Ovary (tissue), 10 donors: ENCODE results near the gene SOCS7. TPM values are rescaled to one million over a fixed set of nuclear protein-coding genes. Genes with fewer than 3 reads are reported as not detected.

ENCODE experiments used
- DNase-seq, 5 donors: peaks; one replicate each; pipeline ENCODE4 v3.0.0-alpha.2; 2019 to 2020
- H3K27ac ChIP-seq, 2 donors: fragments of 200-600 bp; one replicate each; pipeline versions ENCODE4 v1.5.1 to v1.8.0; 2019 to 2022
- H3K27me3 ChIP-seq: fragments of 200-600 bp; one replicate; pipeline ENCODE4 v1.8.0; 2022
- H3K36me3 ChIP-seq: fragments of 200-600 bp; sonication (generic); one replicate; pipeline ENCODE4 v1.5.1; 2019
- H3K4me1 ChIP-seq: one replicate; pipeline ENCODE4 v1.8.1; 2013; ENCODE audit warnings: mild to moderate bottlenecking, moderate library complexity; ENCODE audit not compliant: insufficient read depth
- H3K4me3 ChIP-seq: fragments of 200-600 bp; sonication (generic); one replicate; pipeline ENCODE4 v1.5.1; 2017
- H3K9me3 ChIP-seq, 2 donors: fragments of 200-600 bp in 1 of 2; sonication (generic) in 1 of 2; one replicate each; pipeline versions ENCODE4 v1.5.1 to v1.8.1; 2013 to 2019; ENCODE audit warnings: mild to moderate bottlenecking in 1 of 2, moderate library complexity in 1 of 2
- EP300 ChIP-seq: sonication (generic); formaldehyde crosslinking; IDR thresholded peaks from one replicate; pipeline ENCODE4 v1.6.1; 2017; ENCODE audit warnings: antibody characterized with exemption
- POLR2A ChIP-seq: fragments of 450-650 bp; IDR thresholded peaks from one replicate; pipeline ENCODE4 v1.6.1; 2017; ENCODE audit warnings: antibody characterized with exemption, mild to moderate bottlenecking, moderate library complexity
- WGBS, 3 donors: extraction: QIAGEN DNeasy Blood & Tissue Kit in 1 of 3; methylation state at CpG; one replicate each; pipeline versions ENCODE4 v1.1.5 to v1.1.7; 2013 to 2017; 5-methylcytosine and 5-hydroxymethylcytosine counted together
- intact Hi-C, 4 donors: fragments of 100-400 bp; cut with DNase I; formaldehyde crosslinking; loops; one replicate each; pipeline versions ENCODE4 v1.11.0 to v1.15.1; 2022 to 2023
- long read RNA-seq, 3 donors: library from polyadenylated mRNA in 2 of 3; unstranded in 2 of 3; transcript quantifications; one replicate each; pipeline ENCODE4 v2.0.0 and lab custom pipeline, GENCODE V29; 2021 to 2026
- polyA plus RNA-seq, 2 donors: library from polyadenylated mRNA; stranded (reverse); fragments of 200-250 nt in 1 of 2; fragments of 350-450 nt in 1 of 2; fragmentation: Illumina TruSeq in 1 of 2; extraction: RNeasy Lipid Tissue Mini Kit (QIAGEN cat#74804) in 1 of 2; gene quantifications; one replicate each; pipeline ENCODE4 v1.2.3, GENCODE V29; 2013 to 2014
- total RNA-seq, 7 donors: library from RNA; depleted of rRNA in 2 of 7; stranded (reverse); fragments of >200 nt in 2 of 7; fragmentation: NEBNext Ultra II Directional in 3 of 7; extraction: Animal tissue kit (Norgen Biotek cat#: 25700) in 3 of 7; gene quantifications; one replicate each; pipeline versions ENCODE4 v1.1.0 to v1.2.4, GENCODE V29; 2016 to 2023
- TF ChIP-seq, protein P1 (sequence below), 3 donors: fragments of 450-650 bp in 2 of 3; fragments of 200-600 bp in 1 of 3; IDR thresholded peaks; one replicate each; pipeline versions ENCODE4 v1.5.1 to v1.8.0; 2016 to 2022; ENCODE audit warnings: antibody characterized with exemption in 3 of 3, mild to moderate bottlenecking in 1 of 3
- donor health status: DM: no; HTN: no; CAD: no; lungs with moderate emphysema.
- donor health status: DM: no; HTN: no; CAD: no.
- donor health status: Bipolar disorder and iron deficiency.
- donor health status: DM: yes; HTN: yes; CAD: no.
- donor health status: DM: no; HTN: no; CAD: no.
- donor health status: DM: yes; HTN: yes; CAD: no.

Gene SOCS7
- total RNA-seq (10 to 100 TPM; 12.8 to 23.8 (median 21.1) TPM), polyA plus RNA-seq (10 to 100 TPM in 1 of 2 donors, 1 to 10 TPM in 1; 8.9 to 11.2 TPM)
- long read RNA-seq, donor 1, partial matches to known transcripts = 0 of 5 reads
- long read RNA-seq, donor 1, other reads (novel, unspliced or antisense) = 5 of 5 reads
- long read RNA-seq, donor 2, full-length matches to known transcripts = 2 of 2 reads
- long read RNA-seq, donor 2, partial matches to known transcripts = 0 of 2 reads
- long read RNA-seq, donor 2, other reads (novel, unspliced or antisense) = 0 of 2 reads
- long read RNA-seq, donor 3, partial matches to known transcripts = 8 of 13 reads
- long read RNA-seq, donor 3, other reads (novel, unspliced or antisense) = 3 of 13 reads

- H3K27me3 ChIP-seq = no peaks in the 10 kb centered on the region
- no peaks in the 10 kb centered on the region for H3K36me3 ChIP-seq
- peak; percentile 95 to 97 (median 97) for DNase-seq
- peak; percentile 79 for TF ChIP-seq POLR2A
- no peak for TF ChIP-seq EP300
- H3K27ac ChIP-seq = peak within 1 kb of the TSS; percentile 40 to 75
- peaks cover 11% of the 10 kb centered on the region for H3K4me1 ChIP-seq
- 1 to 2% (median 2%) methylated on average over 21 to 77 of the region's 84 CpGs for WGBS, 3 donors
- intact Hi-C loops = loop anchor here in 3 of 4 donors (2.0 to 10.0 kb wide), 3 partner anchors 63 to 403 kb away; partner anchors contain the start of gene PSMB3 (in 1 of the 3)
- H3K4me3 ChIP-seq = peak within 1 kb of the TSS; percentile 64
- no peaks in the 10 kb centered on the region for H3K9me3 ChIP-seq
Observed at GRCh38 chr17:38351412-38352222, at the start of gene SOCS7. Gene SOCS7, plus strand, starts transcription at chr17:38351844. Its CDS starts 209 bp downstream, at chr17:38352053.

GRCh38 chr17:38315497-38315896, 36.1 kb upstream of the SOCS7 start:
- intact Hi-C loops = no loop called here
- whole genome bisulfite sequencing, 3 donors = 65 to 68% (median 68%) methylated on average over 3 of the region's 3 CpGs
- Histone ChIP-seq H3K4me1 (no peaks in the 10 kb centered on the region), H3K36me3 (no peaks in the 10 kb centered on the region), H3K27me3 (no peaks in the 10 kb centered on the region), H3K4me3 (no peak overlapping the region), H3K9me3 (no peaks in the 10 kb centered on the region), H3K27ac (no peak overlapping the region)
- TF ChIP-seq, protein P1, sequence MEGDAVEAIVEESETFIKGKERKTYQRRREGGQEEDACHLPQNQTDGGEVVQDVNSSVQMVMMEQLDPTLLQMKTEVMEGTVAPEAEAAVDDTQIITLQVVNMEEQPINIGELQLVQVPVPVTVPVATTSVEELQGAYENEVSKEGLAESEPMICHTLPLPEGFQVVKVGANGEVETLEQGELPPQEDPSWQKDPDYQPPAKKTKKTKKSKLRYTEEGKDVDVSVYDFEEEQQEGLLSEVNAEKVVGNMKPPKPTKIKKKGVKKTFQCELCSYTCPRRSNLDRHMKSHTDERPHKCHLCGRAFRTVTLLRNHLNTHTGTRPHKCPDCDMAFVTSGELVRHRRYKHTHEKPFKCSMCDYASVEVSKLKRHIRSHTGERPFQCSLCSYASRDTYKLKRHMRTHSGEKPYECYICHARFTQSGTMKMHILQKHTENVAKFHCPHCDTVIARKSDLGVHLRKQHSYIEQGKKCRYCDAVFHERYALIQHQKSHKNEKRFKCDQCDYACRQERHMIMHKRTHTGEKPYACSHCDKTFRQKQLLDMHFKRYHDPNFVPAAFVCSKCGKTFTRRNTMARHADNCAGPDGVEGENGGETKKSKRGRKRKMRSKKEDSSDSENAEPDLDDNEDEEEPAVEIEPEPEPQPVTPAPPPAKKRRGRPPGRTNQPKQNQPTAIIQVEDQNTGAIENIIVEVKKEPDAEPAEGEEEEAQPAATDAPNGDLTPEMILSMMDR (IDR thresholded peaks at IDR 0.05) = no peak
- TF ChIP-seq POLR2A (no peak), EP300 (no peak)
- DNase-seq = no peak

GRCh38 chr17:38317081-38317480, 34.6 kb upstream of the SOCS7 start:
- no peaks in the 10 kb centered on the region for H3K36me3 ChIP-seq
- H3K27ac ChIP-seq = no peak overlapping the region
- no peak overlapping the region for H3K4me3 ChIP-seq
- no peaks in the 10 kb centered on the region for H3K9me3 ChIP-seq
- intact Hi-C loops = no loop called here
- TF ChIP-seq POLR2A (no peak), EP300 (no peak)
- TF ChIP-seq, protein P1 (IDR thresholded peaks at IDR 0.05) = no peak
- no peaks in the 10 kb centered on the region for H3K27me3 ChIP-seq
- no peak for DNase-seq
- WGBS, 3 donors = 75 to 79% (median 76%) methylated on average over 3 of the region's 3 CpGs
- H3K4me1 ChIP-seq = no peaks in the 10 kb centered on the region

- Histone ChIP-seq H3K4me3 (no peak overlapping the region), H3K27me3 (no peaks in the 10 kb centered on the region), H3K27ac (no peak overlapping the region), H3K9me3 (no peaks in the 10 kb centered on the region), H3K4me1 (no peaks in the 10 kb centered on the region), H3K36me3 (no peaks in the 10 kb centered on the region)
- 87 to 92% (median 88%) methylated on average over 10 of the region's 10 CpGs for WGBS, 3 donors
- TF ChIP-seq POLR2A (no peak), EP300 (no peak)
- TF ChIP-seq, protein P1 (IDR thresholded peaks at IDR 0.05) = no peak
- intact Hi-C loops = no loop called here
- no peak for DNase-seq
Observed at GRCh38 chr17:38320482-38320881, 31.2 kb upstream of the SOCS7 start.
